ENCODE data around the gene KCNQ2. TPM values are rescaled to one million over a fixed set of nuclear protein-coding genes. Genes with fewer than 3 reads are reported as not detected.

Gene KCNQ2
- not detected in 2 replicates for total RNA-seq (2022)
- Bru-seq, nascent RNA, result percentile 1 among the genes with signal in this experiment
- percentile 6 among the genes with signal in this experiment for BruChase-seq, experiment 1, labeled RNA remaining after a 6-hour chase
- percentile 3 among the genes with signal in this experiment for BruChase-seq, experiment 2, labeled RNA remaining after a 2-hour chase
- long read RNA-seq, result 0 reads

GRCh38 chr20:63471981-63472831, at the start of gene KCNQ2:
KCNQ2 (minus strand) TSS chr20:63472655; CDS start chr20:63472463, 192 bp downstream.
- H3K4me3 Mint-ChIP-seq (ENCODE audit: unreplicated experiment), result no peak within 1 kb of the TSS
- ChIA-PET POLR2A (no interaction called here), CTCF (no interaction called here)
- H3K36me3 Mint-ChIP-seq (ENCODE audit: insufficient read depth, unreplicated experiment), result peaks cover 8% of the 10 kb centered on the region
- BruUV-seq (replicated peaks), result no TSS peak
- H3K27me3 Mint-ChIP-seq (ENCODE audit: insufficient read depth, unreplicated experiment), result peaks cover 41% of the 10 kb centered on the region
- intact Hi-C loops (cut with micrococcal nuclease), result no loop called here
- H3K9me3 Mint-ChIP-seq (ENCODE audit: unreplicated experiment), result no peaks in the 10 kb centered on the region
- no peaks in the 10 kb centered on the region for H3K4me1 Mint-ChIP-seq (ENCODE audit: insufficient read depth, unreplicated experiment)
- TF ChIP-seq CTCF (IDR thresholded peaks at IDR 0.05; ENCODE audit: unreplicated experiment), result no peak
- no peak within 1 kb of the TSS for H3K27ac Mint-ChIP-seq (ENCODE audit: low read depth, unreplicated experiment)
- DNase-seq (ENCODE audit: unreplicated experiment), result no peak

GRCh38 chr20:63521602-63522001, 49.1 kb upstream of the KCNQ2 start:
- POLR2A ChIA-PET, result interaction anchor here (0.5 to 5.4 kb wide), 30 partner anchors 13 to 1043 kb away, joined by 3 to 124 read pairs (median 4); partner anchors contain the start of genes PRPF6, PTK6, RTEL1 and SAMD10
- CTCF ChIA-PET, result interaction anchor here (0.6 to 4.1 kb wide), 6 partner anchors 8 to 297 kb away, joined by 4 to 20 read pairs (median 4); partner anchors contain the start of gene PTK6

GRCh38 chr20:63520934-63521601, 48.6 kb upstream of the KCNQ2 start:
- Mint-ChIP-seq H3K4me1 (ENCODE audit: insufficient read depth, unreplicated experiment) (no peaks in the 10 kb centered on the region), H3K27me3 (ENCODE audit: insufficient read depth, unreplicated experiment) (no peaks in the 10 kb centered on the region), H3K27ac (ENCODE audit: low read depth, unreplicated experiment) (peak overlapping the region; percentile 42), H3K36me3 (ENCODE audit: insufficient read depth, unreplicated experiment) (peaks cover 34% of the 10 kb centered on the region), H3K9me3 (ENCODE audit: unreplicated experiment) (no peaks in the 10 kb centered on the region), H3K4me3 (ENCODE audit: unreplicated experiment) (peak overlapping the region; percentile 83)
- BruUV-seq (replicated peaks), result TSS peak; percentile 79
- ChIA-PET CTCF (interaction anchor here (0.6 to 4.1 kb wide), 5 partner anchors 8 to 297 kb away, joined by 4 to 20 read pairs (median 5); partner anchors contain the start of gene PTK6), POLR2A (interaction anchor here (0.5 to 5.4 kb wide), 31 partner anchors 13 to 1043 kb away, joined by 3 to 124 read pairs (median 4); partner anchors contain the start of genes ARFRP1, PRPF6, PTK6 and RTEL1)
- TF ChIP-seq CTCF (IDR thresholded peaks at IDR 0.05; ENCODE audit: unreplicated experiment), result no peak
- intact Hi-C loops (cut with micrococcal nuclease), result loop anchor here (1.0 kb wide), 1 partner anchor 79 kb away; no protein-coding TSS in a partner anchor
- DNase-seq (ENCODE audit: unreplicated experiment), result peak; percentile 61

More at GRCh38 chr20:63521602-63522001, 49.1 kb upstream of the KCNQ2 start:
- Mint-ChIP-seq H3K4me3 (ENCODE audit: unreplicated experiment) (peak overlapping the region; percentile 83), H3K27ac (ENCODE audit: low read depth, unreplicated experiment) (peak overlapping the region; percentile 42), H3K9me3 (ENCODE audit: unreplicated experiment) (no peaks in the 10 kb centered on the region), H3K36me3 (ENCODE audit: insufficient read depth, unreplicated experiment) (peaks cover 34% of the 10 kb centered on the region), H3K27me3 (ENCODE audit: insufficient read depth, unreplicated experiment) (no peaks in the 10 kb centered on the region), H3K4me1 (ENCODE audit: insufficient read depth, unreplicated experiment) (no peaks in the 10 kb centered on the region)
- no peak for TF ChIP-seq CTCF (IDR thresholded peaks at IDR 0.05; ENCODE audit: unreplicated experiment)
- intact Hi-C loops (cut with micrococcal nuclease), result no loop called here
- DNase-seq (ENCODE audit: unreplicated experiment), result no peak
- BruUV-seq (replicated peaks), result no TSS peak
